K562 (cell line): ENCODE measurements around the gene SLC19A2.

Source experiments
- FOXP1 ChIP-seq: sonication (generic); formaldehyde crosslinking; IDR thresholded peaks from 2 replicates; pipeline ENCODE4 v1.8.0; 2022; ENCODE audit warnings: mild to moderate bottlenecking, missing genetic modification reagents
- HSF4 ChIP-seq: fragments of 250-450 bp; sonication (Bioruptor Pico); IDR thresholded peaks from 2 replicates; pipeline ENCODE4 v2.1.2; 2022; ENCODE audit warnings: mild to moderate bottlenecking, moderate library complexity, borderline replicate concordance
- SMC3 ChIP-seq: conservative IDR thresholded peaks from 2 replicates; pipeline ENCODE4 v1.6.1; 2011; ENCODE audit warnings: low read depth, low read length, improper control_type of control experiment; ENCODE audit not compliant: insufficient read depth
- TEAD4 ChIP-seq, 2 experiments: sonication (generic) in 1 of 2; formaldehyde crosslinking in 1 of 2; IDR thresholded peaks; 2 replicates each; pipeline versions ENCODE4 v1.6.1 to v1.8.0; 2012 to 2022; ENCODE audit warnings: borderline replicate concordance in 1 of 2, inconsistent platforms in 1 of 2, low read length in 1 of 2, mild to moderate bottlenecking in 1 of 2, missing genetic modification reagents in 1 of 2
- ZFX ChIP-seq: sonication (generic); formaldehyde crosslinking; IDR thresholded peaks from 2 replicates; pipeline ENCODE4 v1.8.0; 2022; ENCODE audit warnings: mild to moderate bottlenecking, missing genetic modification reagents, moderate library complexity
- TF ChIP-seq, protein P1 (sequence below): sonication (generic); formaldehyde crosslinking; IDR thresholded peaks from 2 replicates; pipeline ENCODE4 v1.8.1; 2023; ENCODE audit warnings: mild to moderate bottlenecking, missing genetic modification reagents
- TF ChIP-seq, protein P2 (sequence below), 3 experiments: IDR thresholded peaks in 2 of 3; conservative IDR thresholded peaks in 1 of 3; 2 replicates each; pipeline ENCODE4 v1.5.1; 2011 to 2012; ENCODE audit warnings: low read length in 3 of 3, mild to moderate bottlenecking in 3 of 3, control low read depth in 2 of 3, improper control_type of control experiment in 1 of 3, inconsistent platforms in 1 of 3, low read depth in 1 of 3, mixed read lengths in 1 of 3, moderate library complexity in 1 of 3; ENCODE audit not compliant: insufficient read depth in 2 of 3
- TF ChIP-seq, protein P3 (sequence below): fragments of 450-650 bp; formaldehyde crosslinking; IDR thresholded peaks from 2 replicates; pipeline ENCODE4 v1.4.0; 2022; ENCODE audit warnings: missing genetic modification characterization
- TF ChIP-seq, protein P4 (sequence below): sonication (generic); formaldehyde crosslinking; IDR thresholded peaks from 2 replicates; pipeline ENCODE4 v1.8.0; 2023; ENCODE audit warnings: mild to moderate bottlenecking, missing genetic modification reagents

DNA sequence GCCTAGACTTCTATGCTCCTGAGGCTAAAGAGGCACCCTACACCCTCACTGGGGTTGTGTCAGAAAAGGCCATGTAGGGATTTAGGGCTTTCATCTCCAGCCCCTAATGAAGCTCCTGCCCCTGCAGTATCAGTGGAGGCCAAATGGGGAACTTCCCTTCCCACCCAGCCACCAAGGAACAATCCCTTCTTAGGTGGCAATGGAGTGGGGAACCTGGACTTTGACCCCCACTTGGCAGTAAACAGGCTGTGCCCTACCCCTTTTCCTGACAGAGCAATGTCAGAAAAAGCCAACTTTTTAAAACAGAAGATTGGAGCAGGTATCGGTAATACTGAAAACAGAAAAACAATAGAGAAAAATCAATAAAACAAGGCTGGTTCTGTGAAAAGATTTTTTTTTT, 35.5 kb upstream of the SLC19A2 start:
- no peak for TF ChIP-seq HSF4 (CRISPR knock-in tag)
- TF ChIP-seq FOXP1 (CRISPR knock-in tag): no peak
- no peak for TF ChIP-seq TEAD4 (IDR thresholded peaks at IDR 0.05; ENCODE audit: low read length)
- TF ChIP-seq TEAD4 (CRISPR knock-in tag; IDR thresholded peaks at IDR 0.05; ENCODE audit: borderline replicate concordance): no peak
- TF ChIP-seq, protein P1, sequence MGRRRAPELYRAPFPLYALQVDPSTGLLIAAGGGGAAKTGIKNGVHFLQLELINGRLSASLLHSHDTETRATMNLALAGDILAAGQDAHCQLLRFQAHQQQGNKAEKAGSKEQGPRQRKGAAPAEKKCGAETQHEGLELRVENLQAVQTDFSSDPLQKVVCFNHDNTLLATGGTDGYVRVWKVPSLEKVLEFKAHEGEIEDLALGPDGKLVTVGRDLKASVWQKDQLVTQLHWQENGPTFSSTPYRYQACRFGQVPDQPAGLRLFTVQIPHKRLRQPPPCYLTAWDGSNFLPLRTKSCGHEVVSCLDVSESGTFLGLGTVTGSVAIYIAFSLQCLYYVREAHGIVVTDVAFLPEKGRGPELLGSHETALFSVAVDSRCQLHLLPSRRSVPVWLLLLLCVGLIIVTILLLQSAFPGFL (CRISPR knock-in tag): no peak
- TF ChIP-seq SMC3: no peak
- TF ChIP-seq ZFX (CRISPR knock-in tag): no peak
- TF ChIP-seq, protein P2, sequence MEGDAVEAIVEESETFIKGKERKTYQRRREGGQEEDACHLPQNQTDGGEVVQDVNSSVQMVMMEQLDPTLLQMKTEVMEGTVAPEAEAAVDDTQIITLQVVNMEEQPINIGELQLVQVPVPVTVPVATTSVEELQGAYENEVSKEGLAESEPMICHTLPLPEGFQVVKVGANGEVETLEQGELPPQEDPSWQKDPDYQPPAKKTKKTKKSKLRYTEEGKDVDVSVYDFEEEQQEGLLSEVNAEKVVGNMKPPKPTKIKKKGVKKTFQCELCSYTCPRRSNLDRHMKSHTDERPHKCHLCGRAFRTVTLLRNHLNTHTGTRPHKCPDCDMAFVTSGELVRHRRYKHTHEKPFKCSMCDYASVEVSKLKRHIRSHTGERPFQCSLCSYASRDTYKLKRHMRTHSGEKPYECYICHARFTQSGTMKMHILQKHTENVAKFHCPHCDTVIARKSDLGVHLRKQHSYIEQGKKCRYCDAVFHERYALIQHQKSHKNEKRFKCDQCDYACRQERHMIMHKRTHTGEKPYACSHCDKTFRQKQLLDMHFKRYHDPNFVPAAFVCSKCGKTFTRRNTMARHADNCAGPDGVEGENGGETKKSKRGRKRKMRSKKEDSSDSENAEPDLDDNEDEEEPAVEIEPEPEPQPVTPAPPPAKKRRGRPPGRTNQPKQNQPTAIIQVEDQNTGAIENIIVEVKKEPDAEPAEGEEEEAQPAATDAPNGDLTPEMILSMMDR (IDR thresholded peaks at IDR 0.05 in 2 of 3, conservative IDR thresholded peaks at IDR 0.05 in 1 of 3; ENCODE audit: insufficient read depth in 2 of 3, low read depth in 1 of 3, low read length in 3 of 3): no peak
- TF ChIP-seq, protein P3, sequence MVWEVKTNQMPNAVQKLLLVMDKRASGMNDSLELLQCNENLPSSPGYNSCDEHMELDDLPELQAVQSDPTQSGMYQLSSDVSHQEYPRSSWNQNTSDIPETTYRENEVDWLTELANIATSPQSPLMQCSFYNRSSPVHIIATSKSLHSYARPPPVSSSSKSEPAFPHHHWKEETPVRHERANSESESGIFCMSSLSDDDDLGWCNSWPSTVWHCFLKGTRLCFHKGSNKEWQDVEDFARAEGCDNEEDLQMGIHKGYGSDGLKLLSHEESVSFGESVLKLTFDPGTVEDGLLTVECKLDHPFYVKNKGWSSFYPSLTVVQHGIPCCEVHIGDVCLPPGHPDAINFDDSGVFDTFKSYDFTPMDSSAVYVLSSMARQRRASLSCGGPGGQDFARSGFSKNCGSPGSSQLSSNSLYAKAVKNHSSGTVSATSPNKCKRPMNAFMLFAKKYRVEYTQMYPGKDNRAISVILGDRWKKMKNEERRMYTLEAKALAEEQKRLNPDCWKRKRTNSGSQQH (CRISPR knock-in tag): no peak
- TF ChIP-seq, protein P4, sequence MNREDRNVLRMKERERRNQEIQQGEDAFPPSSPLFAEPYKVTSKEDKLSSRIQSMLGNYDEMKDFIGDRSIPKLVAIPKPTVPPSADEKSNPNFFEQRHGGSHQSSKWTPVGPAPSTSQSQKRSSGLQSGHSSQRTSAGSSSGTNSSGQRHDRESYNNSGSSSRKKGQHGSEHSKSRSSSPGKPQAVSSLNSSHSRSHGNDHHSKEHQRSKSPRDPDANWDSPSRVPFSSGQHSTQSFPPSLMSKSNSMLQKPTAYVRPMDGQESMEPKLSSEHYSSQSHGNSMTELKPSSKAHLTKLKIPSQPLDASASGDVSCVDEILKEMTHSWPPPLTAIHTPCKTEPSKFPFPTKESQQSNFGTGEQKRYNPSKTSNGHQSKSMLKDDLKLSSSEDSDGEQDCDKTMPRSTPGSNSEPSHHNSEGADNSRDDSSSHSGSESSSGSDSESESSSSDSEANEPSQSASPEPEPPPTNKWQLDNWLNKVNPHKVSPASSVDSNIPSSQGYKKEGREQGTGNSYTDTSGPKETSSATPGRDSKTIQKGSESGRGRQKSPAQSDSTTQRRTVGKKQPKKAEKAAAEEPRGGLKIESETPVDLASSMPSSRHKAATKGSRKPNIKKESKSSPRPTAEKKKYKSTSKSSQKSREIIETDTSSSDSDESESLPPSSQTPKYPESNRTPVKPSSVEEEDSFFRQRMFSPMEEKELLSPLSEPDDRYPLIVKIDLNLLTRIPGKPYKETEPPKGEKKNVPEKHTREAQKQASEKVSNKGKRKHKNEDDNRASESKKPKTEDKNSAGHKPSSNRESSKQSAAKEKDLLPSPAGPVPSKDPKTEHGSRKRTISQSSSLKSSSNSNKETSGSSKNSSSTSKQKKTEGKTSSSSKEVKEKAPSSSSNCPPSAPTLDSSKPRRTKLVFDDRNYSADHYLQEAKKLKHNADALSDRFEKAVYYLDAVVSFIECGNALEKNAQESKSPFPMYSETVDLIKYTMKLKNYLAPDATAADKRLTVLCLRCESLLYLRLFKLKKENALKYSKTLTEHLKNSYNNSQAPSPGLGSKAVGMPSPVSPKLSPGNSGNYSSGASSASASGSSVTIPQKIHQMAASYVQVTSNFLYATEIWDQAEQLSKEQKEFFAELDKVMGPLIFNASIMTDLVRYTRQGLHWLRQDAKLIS (CRISPR knock-in tag): no peak
